Right kidney (tissue), 1 donor: ENCODE data around the gene ITGA7.
"Not testable (repeated sequence)": the region's sequence is repeated elsewhere in the genome, so short reads cannot be mapped to it uniquely, and the experiment has no call there.

ENCODE experiments used
- DNase-seq: peaks from one replicate; pipeline ENCODE4 v3.0.0-alpha.2; 2016

ITGA7 gene

DNA sequence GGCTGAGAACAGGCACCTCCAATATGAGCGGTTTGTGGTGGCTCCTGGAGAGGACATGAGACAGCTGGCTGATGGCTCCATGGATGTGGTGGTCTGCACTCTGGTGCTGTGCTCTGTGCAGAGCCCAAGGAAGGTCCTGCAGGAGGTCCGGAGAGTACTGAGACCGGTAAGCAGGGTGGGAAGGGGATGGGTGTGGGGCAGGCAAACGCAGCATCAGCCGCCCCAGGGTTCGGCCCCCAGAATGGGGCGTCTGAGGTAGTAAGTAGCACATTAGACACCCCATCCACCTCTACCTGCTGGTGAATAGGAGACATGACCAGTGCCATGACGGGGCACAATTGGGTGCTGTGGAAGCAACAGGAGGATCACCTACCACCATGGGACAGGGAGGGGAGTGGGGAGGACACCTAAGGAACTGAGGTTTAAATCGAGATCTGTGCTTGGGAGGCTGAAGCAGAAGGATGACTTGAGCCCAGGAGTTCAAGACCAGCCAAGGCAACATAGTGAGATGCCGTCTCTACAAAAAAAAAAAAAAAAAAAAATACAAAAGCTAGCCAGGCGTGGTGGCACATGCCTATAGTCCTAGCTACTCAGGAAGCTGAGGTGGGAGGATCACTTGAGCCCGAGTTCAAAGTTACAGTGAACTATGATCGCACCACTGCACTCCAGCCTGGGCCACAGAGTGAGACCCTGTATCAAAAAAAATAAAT is 25.5 kb downstream of the ITGA7 start:
- no peak for DNase-seq

DNA sequence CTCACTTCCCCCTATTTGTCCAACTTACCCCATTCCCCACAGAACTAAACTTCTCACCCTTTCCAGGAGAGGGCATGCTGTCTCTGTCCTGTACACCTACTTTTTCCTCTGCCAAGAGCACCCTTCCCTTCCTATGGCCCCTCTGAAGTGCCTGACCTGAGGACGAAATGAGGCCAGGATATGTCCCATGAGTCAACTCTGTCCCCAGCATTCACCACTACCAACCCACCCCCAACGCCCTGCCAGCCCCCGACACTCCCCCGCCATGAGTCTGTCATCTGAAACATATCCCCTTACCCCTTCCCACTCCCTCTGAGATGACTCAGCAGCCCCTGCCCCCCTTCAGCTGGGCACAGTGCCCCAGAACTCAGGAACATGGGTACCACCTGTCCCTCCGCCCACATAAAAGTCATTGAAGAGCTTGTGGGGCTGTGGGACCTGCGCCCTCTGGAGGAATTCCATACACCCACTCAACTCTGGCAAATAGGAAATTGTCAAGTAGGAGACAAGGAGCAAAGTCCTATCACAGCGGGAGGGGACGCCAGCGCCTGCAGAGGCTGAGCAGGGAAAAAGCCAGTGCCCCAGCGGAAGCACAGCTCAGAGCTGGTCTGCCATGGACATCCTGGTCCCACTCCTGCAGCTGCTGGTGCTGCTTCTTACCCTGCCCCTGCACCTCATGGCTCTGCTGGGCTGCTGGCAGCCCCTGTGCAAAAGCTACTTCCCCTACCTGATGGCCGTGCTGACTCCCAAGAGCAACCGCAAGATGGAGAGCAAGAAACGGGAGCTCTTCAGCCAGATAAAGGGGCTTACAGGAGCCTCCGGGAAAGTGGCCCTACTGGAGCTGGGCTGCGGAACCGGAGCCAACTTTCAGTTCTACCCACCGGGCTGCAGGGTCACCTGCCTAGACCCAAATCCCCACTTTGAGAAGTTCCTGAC is 26.3 kb downstream of the ITGA7 start:
- peak; percentile 71 for DNase-seq

DNA sequence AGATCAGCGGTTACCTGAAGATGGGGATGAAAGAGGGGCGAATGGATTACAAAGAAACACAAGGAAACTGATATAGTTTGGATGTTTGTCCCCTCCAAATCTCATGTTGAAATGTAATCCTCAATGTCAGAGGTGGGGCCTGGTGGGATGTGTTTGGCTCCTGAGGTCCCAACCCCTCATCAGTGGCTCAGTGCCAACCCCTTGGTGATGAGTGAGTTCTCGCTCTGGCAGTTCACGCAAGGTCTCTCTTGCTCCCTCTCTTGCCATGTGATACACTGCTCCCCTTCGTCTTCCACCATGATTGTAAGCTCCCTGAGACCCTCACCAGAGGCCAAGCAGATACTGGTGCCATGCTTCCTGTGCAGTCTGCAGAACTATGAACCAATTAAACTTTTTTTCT is 28.0 kb downstream of the ITGA7 start:
- no peak for DNase-seq

DNA sequence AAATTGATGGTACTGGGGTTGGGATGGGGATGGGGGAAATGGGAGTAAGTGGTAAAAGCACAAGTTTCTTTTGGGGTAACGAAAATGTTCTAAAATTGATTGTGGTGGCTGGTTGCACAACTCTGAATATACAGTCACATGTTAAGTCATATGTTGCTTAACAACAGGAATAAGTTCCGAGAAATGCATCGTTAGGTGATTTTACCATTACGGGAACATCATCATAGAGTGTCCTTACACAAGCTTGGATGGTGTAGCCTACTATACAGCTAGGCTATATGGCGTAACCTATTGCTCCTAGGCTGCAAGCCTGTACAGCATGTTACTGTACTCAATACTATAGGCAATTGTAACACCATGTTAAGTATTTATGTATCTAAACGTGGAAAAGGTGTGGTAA is 31.0 kb downstream of the ITGA7 start:
- no peak for DNase-seq

DNA sequence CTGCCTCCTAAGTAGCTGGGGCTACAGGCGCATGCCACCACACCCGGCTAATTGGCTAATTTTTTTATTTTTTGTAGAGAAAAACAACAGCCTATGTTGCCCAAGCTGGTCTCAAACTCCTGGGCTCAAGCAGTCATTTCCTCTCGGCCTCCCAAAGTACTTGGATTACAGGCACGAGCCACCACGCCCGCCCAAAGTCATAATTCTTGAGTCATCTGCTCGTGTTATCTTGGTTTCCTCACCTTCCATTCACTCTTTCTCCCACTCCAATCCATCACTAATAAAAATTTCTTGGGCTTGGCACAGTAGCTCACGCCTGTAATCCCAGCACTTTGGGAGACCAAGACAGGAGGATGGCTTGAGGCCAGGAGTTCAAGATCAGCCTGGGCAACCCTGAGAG is 32.0 kb downstream of the ITGA7 start:
- DNase-seq: no peak

DNA sequence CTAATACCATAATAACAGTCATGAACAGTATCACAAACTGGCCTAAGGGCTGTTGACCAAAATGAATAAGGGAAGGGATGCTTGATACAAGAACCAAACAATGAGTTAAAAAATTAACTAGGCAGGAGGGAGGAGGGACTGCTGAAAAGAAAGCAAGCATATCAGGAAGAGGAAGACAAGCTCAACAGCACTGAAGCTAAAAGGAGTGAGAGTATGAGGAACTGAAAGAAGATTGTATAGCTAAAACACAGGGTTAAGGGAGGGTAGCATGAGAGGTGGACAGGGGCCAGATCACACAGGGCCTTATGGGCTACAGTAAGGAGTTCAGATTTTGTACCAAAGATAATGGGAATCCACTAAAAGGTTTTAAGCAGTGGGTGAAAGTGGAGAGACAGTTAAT is 34.1 kb downstream of the ITGA7 start:
- DNase-seq: no peak

DNA sequence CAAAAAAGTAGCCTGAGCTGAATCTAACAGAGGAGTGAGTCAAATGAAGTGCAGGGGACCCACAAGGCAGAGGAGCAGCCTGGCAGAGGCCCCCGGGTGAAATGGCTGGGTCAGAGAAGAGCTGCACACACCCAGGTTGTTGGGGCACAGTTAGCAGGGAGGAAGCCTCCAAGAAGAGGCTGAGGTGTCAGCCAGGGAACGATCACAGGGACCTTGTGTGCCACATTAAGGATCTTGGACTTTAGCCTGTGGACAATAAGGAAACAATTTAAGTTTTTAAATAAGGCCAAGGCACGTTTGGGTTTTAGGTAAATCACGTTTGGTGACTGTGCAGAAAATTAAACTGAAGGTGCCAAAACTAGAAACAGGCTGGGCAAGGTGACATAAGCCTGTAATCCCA is 36.0 kb downstream of the ITGA7 start:
- no peak for DNase-seq

DNA sequence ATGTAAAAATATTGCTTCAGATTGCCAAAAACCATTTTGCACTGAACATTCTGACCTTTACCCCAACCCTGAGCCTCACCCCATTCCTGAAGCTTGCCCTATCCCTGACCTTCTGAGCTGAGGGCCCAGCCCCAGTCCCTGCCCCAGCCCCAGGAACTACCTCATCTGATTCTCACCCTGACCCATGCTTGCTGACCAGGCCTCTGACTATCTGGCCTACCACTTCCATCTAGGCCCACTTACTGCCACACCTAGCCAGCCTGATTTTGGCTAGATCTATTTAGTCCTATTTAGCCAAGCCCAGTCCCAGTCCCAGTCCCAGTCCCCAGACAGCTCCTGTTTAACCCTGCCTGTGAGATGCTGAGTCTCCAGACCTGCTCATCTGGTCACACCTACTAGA is 37.4 kb downstream of the ITGA7 start:
- no peak for DNase-seq

DNA sequence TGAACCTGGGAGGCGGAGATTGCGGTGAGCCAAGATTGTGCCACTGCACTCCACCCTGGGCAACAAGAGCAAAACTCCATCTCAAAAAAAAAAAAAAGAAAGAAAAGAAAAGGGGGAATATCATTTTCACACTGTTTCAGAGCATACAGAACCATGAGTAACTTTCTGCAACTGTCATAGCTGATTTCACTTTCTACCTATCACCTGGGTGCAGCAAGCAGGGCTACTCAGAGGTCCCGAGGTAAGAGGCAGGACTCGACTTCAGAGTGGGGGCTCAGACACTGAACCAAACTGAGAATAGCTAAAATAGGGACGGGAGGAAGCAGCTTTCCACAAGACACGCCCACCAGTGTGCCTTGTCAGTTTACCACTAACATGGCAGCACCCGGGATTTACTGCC is 41.2 kb downstream of the ITGA7 start:
- DNase-seq: no peak

DNA sequence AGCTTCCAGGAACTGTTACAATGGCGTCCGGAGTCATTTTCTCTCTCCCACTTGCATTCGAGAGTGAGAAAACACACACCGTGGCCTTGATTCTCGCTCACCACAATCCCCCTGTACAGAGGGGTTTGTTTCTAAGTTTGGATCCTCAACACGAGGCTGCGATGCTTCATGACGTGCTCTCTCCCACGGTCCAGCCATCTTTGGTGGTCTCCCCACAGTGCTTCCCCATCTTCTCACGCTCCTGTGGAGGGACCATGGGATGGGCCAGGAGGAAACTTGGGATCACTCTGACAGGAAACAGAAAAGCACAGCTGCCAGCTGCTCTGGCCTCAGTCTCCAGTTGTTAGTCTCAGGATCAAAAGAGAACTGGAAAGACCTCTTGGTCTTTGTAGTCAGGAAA is 42.9 kb downstream of the ITGA7 start:
- DNase-seq: no peak

DNA sequence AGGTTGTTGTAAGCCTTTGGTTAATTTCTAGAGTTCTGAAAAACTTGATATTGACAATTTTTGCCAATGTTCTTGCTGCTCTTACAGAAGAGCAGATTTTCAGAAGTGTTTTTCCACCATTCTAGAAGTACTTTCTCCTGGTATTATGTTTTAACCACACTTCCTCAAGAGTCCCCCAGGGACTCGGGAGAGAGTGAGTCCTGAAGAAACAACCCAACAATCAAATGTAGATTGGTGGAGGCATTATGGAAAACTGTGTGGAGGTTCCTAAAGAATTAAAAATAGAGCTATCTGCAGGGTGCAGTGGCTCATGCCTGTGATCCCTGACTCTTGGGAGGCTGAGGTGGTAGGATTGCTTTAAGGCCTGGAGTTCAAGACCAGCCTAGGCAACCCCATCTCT is 44.3 kb downstream of the ITGA7 start:
- no peak for DNase-seq

DNA sequence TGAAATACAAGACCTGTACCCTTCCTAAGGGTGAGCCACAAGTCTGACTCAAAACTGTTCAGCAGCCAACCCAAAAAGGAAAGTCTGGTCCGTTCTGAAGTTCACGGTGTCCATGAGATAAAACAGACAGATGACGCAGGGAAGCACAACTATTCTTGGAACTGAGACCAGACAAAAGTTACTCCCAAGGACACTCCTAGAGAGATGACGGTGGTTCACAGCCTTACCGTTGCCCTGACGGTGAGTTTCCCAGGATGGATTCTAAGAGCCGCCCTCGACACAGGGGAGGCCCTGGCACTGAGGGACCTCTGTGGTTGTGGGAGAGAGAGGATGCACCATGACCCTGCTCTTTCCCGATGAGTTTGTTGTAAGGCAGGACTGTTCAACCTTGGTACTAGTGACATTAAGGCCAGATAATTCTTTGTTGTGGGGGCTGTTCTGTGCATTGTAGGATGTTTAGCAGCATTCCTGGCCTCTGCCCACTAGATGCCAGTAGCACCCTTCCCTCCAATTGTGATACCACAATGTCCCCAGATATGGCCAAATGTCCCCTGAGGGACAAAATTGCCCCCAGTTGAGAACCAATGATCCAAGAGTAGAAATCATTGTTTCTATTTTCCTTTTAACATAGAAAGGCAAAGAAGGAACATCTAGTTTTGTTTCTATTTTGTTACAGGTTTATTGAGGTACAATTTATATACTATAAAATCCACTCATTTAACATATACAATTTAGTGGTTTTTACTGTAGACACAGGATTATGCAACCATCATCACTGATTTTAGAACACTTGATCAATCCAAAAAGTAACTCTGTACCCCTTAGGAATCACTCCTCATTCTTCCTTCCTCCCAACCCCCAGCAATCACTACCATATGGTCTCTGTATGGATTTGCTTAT is 48.0 kb downstream of the ITGA7 start:
- DNase-seq: no peak

DNA sequence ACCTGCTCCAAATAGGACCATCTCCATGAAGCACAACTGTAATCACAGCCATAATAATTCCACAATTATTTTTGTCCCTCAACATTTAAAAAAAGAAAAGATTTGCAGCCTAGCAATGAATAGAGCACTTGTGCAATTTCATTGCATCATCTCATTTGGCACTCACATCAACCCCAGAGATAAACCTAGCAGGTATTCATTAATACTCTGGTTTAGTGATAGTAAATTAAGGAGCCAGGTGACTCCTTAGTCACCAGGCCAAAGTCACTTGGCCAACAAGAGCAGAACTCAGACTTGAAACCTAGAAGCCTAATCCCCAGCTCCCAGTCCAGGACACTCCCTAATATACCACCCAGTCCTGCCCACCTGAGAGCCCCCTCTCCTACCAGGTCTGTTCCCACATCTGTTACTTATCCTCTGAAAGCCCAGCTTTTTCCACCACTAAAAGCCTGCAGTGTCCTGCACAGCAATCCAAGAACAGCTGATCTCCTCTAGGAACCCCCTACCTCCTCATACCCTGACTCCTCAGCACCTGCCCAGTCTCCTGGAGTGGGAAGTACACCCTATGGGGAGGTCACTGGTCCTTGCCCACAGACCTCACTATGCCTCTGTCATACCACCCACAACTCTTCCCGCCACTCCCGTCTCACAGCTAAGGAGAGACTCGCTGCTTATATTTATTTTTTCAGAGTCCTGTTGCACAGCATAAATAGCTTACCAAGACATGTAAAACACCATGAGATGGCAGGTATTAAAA is 48.9 kb downstream of the ITGA7 start:
- no peak for DNase-seq

DNA sequence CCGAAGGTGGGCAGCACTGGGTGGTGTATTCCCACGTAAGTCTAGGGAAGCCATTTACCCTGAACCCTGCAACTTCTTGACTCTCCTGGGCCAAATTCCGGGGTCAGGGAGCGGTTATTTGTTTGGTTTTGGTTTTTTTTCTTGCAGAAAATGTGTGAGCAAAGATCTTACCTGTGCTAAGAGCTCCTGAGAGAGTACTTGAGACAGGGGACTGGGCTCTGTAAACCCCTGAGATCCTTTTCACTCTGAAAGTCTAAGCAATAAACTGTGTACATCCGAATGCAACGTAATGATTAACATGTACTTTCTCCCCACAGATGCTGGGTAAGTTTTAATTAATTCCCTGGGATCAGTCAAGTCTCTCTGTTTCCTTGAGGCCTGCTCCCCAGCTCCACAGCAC is 49.5 kb downstream of the ITGA7 start:
- DNase-seq: no peak

DNA sequence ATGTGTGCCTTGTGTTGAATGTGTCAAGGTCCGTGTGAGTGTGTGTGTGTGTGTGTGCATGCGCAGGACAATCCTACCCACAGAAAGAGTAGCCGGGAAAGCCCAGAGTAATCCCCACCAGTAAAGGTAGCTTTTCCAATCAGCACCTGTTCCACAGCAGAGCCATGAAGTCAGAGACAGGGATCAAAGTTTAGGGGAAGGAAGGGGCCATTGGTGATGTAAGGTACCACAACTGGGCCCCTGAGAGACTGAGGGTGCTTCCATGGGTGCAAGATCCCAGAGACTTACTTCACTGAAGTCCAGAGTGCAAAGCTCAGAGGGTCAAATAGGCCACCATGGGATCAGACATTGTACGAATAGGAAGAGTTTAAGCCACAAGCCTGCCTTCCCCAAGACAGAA is 50.5 kb downstream of the ITGA7 start:
- no peak for DNase-seq

DNA sequence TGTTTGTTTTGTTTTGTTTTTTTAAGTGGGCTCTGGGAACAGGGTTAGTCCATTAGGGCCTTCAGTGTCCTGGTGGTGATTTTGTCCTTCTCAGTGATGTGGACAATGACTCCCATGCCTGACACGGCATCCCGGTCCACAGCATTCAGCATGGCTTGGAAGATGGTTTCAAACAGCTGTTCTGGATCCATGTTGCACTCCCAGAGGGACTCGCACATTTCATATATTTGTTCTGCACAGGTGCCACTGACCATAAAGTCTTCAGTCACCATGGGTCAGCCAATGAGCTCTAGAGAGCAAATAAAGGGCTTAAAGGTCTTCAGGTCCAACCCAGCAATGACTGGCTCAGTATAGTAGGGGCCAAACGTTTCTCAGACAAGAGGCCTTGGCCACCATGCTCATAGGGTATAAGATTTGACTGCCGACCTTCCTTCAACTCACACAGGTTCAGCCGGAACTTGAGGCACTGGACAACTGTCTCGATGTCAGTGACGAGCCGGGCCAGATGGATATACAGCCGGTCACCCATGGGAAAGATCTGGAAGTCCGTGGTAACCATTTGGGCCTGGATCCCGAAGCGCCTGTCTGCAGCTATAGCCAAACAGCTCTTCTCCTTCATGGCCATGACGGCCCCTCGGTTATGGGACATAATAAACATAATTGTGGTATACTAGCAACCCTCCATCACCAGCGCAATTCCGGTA is 53.0 kb downstream of the ITGA7 start:
- no peak for DNase-seq

DNA sequence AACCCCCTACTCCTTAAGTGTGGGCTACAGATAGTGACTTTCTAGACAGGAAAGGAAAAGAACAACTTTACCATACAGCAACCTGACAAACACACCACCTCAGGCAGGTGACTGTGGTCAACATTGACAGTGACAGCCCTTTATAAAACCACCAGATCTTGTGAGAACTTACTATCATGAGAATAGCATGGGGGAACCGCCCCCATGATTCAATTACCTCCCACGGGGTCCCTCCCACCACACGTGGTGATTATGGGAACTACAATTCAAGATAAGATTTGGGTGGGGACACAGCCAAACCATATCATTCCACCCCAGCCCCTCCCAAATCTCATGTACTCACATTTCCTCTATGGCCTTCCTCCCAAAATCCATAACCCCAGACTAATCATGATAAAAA is 54.7 kb downstream of the ITGA7 start:
- DNase-seq: no peak

DNA sequence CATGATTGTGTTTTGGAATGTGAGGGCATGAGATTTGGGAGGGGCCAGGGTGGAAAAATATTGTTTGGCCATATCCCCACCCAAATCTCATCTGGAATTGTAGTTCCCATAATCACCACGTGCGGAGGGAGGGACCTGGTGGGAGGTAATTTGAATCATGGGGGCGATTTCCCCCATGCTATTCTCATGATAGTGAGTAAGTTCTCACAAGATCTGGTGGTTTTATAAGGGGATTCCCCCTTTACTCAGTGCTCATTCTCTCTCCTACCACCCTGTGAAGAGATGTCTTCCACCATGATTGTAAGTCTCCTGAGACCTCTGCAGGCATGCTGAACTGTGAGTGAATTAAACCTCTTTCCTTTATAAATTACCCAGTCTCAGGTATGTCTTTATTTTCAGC is 55.4 kb downstream of the ITGA7 start:
- DNase-seq: no peak

DNA sequence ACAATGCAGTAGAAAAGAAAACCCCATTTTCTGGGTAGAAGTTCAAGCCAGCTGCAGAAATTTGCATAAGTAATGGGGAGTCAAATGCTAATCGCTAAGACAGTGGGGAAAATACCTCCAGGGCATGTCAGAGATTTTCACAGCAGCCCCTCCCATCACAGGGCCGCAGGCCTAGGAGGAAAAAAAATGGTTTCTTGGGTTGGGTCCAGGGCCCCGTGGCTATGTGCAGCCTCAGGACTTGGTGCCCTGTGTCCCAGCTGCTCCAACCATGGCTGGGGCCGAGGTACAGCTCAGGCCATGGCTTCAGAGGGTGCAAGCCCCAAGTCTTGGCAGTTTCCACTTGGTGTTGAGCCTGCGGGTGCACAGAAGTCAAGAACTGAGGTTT is 56.4 kb downstream of the ITGA7 start:
- DNase-seq: no peak

DNA sequence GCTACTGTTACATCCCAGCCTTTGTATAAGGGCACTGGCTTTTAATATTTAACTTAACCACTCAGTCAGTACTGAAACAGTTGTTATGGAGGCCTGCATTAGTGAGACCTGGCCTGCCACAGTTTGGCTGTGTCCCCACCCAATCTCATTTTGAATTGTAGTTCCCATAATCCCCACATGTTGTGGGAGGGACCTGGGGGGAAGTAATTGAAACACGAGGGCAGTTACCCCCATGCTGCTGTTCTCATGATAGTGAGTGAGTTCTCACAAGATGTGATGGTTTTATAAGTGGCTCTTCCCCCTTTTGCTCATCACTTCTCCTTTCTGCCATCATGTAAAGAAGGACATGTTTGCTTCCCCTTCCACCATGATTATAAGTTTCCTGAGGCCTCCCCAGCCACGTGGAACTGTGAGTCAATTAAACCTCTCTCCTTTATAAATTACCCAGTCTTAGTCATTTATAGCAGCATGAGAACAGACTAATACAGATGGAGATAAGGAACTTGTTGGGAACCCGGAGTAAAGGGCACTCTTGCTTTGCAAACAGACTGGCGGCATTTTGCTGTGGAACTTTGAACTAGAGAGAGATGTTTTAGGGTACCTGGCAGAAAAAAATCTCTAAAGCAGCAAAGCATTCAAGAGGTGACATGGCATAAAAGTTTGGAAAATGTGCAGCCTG is 56.9 kb downstream of the ITGA7 start:
- not testable (repeated sequence) for DNase-seq

DNA sequence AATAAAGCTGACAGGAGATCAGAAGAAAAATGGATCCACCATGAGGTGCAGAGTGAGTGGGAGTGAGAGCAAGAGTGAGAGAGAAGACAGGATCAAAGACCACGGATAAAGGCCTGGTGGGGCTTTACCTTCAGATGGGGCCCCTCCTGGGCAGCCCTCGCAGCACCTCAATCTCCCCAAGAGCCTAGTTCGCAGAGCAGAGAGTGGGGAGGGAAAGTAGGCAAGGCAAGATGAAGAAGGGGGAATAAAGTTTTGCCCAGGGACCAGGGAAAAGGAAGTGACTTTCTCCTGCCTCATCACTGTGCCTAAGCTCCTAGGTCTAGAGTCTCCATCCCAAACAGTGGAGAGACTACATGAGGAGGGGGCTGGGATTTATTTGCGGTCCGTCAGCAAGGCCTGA is 60.7 kb downstream of the ITGA7 start:
- no peak for DNase-seq
